Activated CD4-positive, alpha-beta T cell treated with anti-CD3 and anti-CD28 coated beads, Interleukin-2, amount 50 U/mL, for 48 hours (primary cell): ENCODE results near the gene DDC.

Experiments
- DNase-seq, 2 experiments: peaks; one replicate each; pipeline ENCODE4 v3.0.0-alpha.2; 2020

Gene DDC

DNA sequence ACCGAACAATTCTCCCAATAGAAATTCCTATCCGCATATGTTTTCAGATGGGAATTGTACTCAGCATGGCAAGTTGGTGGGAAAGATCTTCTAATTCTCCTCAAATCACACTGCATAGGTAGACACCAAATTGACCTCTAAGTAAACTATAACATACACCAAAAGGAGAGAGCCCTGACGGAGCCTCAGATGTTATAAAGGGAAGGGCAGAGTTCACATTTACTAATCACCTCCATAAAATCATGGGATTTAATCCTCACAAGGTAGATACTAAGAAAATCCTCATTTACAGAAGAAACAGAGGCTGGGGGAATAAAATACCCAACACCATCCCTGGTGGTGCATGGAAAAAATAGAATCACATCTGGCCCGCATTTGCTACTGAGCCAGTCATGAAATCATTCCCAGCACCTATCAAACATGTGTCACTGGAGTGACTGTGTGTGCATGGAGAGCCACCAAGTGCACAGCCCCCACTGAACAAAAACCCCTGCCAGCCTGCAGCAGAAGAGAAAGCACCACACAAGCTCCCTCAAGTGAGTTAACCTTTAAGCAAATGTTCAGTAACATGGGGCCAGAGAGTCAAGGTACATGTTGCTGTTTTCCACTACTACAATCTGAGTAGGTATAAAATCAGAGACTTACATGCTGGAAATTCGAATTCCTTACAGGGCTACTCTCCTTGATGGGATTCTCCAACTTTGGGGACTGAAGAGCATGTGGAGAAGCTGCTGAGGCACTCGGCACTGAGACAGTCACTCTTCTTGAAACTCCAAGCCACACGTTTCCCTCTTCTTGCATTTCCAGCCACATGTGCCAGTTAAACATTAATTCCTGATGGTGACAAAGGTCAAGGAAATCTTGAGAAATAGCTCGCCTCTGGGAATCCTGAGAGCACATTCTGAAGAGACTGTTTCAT, at the start of gene DDC:
TSS of gene DDC (minus strand) at position 766 of the 919 bp plus-strand sequence. CDS start 21,320 bp downstream, outside the sequence.
- DNase-seq: no peak

DNA sequence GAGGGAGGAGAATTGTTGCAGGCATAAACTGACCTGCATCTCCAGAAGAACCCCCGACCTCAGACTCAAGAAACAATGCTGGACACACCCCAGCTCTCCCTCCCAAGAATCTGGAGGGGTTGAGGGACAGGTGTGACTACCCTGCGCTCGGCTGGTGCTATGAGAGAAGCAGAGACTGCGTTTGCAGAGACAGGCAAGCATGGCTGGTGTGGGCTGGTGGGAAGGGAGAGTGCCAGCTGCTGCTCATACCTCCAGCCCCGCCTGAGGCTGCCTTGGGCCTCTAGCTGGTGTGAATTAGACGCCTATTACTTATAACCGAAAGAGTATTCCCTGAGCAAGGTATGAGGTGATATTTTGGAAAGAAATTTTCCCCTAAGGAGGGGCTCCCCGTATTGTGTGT, 48.3 kb upstream of the DDC start:
- DNase-seq: no peak

DNA sequence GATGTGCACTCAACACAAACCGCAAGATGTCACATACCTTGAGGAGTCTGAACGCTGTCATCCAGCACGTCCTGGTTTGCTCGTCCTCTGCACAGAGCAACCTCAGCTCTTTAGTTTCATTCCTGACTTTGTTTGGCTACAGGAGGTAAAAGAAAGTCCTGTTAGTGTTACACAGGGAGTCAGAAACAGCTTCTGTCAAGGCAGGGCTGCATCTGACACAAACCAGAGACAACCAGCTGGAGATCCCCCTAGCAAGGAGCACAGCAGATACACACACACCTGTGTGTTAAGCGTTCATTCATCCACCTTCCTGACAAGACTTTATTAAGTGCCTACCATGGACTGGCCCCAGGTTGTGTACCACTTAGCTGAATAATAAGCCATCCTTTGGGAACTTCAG, 47.5 kb upstream of the DDC start:
- no peak for DNase-seq

- peak; percentile 20 to 32 for DNase-seq
Measured at GRCh38 chr7:50610521-50611277, 45.5 kb upstream of the DDC start.

DNA sequence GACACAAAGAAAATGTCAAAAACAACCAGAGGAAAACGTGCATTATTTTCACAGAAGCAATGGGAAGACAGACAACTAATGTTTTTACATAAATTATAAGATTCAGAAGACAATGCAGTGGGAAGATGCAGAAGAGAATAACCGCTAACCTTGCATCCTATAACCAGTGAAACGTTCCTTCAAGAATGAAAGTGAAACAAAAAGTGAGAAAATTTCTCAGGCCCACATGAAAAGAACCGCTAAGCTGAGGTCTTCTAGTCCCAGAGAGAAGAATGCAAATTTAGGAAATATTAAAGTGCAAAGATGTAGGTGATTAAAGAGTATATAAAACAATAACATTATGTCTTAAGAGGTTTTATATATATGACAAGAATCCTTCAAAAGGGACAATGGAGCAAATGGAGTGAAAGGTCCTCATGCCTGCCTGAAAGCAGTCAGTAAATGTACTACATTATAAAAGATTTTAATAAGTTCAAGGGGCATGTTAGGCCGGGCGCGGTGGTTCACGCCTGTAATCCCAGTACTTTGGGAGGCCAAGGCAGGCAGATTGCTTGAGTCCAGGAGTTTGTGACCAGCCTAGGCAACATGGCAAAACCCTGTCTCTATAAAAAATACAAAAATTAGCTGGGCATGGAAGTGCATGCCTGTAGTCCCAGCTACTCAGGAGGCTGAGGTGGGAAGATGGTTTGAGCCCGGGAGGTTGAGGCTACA, 43.1 kb upstream of the DDC start:
- DNase-seq: no peak

DNA sequence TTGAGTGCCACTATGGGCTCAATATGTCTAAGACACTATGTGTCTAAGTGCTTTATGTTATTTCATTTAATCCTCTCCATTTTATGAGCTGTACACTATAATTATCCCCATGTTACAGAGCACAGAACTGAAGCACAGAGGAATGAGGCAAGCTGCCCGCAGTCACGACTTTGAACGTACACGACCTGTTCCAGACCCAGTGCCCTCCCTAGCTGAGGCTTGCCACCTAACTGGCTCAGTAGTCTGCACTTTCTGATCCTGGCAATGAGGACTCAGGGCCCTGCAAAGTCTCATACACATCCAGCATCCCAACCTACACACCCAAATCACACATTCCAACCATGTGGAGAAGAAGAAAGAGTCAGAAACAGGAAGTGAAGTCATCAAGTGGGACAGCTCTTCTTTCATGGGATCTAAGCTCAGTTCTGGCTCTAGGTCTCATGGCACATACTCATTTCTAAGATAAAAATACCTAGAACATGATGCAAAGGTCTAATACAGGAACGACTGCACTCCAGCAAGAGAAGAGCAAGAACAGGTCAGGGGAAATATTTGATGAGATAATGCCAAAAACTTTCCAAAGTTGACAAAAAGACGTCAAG, 42.4 kb upstream of the DDC start:
- DNase-seq: no peak

DNA sequence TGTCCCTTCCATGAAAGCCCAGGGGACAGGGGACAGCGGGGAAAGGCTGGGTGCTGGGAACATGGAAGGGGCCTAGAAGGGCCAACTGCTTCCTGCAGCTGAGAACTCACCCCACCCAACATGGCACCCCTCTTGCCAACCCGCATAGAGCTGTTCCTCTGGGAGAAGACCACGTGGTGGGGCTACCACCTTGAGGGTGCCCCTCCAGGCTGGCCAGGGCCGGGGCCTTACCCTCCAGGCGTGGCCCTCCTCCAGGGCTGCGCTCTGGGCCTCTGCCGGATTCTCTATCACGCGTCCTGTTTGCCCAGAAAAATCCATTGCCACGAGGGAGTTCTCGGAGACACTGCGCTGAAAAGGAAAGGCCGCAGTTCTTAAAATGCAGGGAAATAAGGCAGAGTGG, 39.9 kb upstream of the DDC start:
- DNase-seq: no peak

- DNase-seq: no peak
Measured at GRCh38 chr7:50603287-50603686, 38.1 kb upstream of the DDC start.

- no peak for DNase-seq
Measured at GRCh38 chr7:50599385-50599784, 34.2 kb upstream of the DDC start.

GRCh38 chr7:50598460-50599343, 33.5 kb upstream of the DDC start:
- DNase-seq: no peak

DNA sequence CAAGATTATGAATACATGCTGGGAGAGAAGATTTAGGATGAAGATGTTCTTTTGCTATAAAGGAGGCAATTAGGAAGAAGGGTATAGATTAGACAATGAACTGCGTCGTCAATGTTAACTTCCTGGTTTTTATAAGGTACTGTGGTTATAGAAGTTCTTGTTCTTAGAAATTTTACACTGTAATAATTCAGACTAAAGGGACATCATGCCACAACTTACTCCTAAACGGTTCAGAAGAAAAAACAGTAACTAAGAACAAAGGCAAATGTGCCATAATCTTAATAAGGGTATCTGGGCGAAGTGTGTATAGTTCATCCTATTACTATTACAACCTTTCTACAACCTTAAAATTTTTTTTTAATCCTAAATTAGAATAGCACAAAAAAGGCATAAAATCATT, 31.3 kb upstream of the DDC start:
- no peak for DNase-seq

- peak in 1 of 2 experiments; percentile 11 for DNase-seq
Measured at GRCh38 chr7:50595491-50596102, 30.4 kb upstream of the DDC start.

DNA sequence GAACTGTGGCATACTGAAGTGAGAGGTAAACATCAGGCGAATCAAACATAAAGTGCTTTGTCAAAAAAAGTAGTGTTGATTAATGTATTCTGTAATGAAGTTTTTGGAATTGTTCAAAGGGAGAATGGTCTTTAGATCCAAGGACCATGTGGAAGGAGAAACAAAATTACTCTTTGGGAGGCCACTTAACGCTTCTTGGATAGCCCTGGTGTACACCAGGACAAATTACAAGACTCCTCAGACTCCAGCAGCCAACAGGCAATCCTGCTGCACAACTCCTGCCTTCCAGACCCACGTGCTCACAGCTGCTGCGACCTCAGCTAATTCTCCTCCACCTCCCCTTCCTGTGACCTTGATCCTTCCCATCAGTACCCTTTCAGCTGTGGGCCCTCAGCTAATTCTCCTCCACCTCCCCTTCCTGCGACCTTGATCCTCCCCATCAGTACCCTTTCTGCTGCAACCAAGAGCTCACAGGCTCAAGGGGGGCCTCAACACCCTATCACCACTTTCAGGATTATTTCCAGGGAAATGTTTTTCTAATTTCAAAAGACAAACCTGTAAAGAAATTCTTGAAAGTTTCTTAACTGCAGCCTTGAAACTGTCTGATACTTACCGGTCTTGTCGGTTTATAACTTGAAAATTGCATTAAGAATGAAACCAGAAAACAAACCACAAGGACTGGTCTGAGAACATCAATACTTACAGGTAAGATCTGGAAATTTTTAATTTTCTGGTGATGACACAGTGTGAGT, 29.7 kb upstream of the DDC start:
- DNase-seq: no peak

- peak in 1 of 2 experiments; percentile 15 for DNase-seq
Measured at GRCh38 chr7:50594136-50594535, 28.9 kb upstream of the DDC start.

DNA sequence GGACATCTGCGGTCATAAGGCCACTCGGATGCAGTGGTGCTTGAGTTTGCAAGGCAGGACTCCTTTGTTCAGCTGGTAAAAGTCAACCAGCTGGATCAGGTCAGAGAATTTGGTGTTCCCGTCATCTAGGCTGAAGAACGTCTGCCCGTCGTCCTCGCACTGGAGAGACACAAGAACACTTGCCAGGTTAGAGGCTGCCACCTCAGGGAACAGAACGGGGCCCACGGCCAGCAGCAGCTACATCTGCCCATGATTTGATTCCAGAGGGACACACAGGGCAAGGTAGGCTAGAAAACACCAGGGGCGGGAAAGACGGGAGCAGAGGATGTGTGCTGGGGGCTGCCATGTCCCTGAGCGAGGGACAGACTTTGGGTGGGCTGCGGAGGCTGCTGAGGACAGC, 27.7 kb upstream of the DDC start:
- no peak for DNase-seq

DNA sequence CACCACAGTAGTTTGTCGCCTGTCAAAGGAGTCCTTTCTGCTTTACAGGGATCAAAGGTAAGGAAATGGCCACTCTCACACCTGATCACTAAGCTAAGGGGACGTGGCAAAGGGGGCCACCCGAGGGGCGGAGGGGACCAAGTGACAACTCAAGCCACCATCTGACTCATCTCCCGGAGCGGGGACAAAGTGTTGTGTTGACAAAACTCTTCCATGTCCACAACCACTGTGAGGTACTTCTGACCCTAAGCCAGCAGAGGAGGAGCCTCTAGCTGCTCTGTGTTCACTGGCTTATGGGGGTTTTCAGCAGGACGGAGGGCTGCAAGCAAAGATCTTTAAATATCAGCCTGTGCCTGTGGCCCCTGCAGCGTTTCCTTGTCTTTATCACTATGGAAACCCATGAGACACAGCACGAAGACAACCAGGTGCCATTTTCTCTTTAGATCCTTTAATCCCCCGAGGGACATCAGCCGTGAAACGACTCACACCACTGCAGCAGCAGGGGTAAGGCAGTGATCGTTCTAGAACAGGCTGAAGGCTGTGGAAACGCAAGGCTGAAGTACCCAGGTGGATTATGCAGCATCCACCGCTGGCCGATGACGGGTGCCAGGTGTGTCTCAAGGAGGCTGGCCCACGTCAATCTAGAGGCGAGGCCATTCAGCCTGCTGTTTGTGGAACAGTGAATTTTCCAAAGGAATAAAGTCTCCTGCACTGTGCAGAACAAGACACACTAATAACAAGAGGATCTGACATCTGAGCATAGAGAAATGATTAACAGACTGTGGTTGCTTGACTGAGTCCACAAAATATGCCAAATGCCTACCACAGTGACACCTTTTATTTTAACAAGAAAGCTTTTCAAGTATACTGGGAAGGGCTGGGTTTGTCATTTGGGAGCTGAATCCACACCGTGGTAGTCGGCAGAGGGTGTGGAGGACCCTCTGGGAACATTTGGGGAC, 26.6 kb upstream of the DDC start:
- no peak for DNase-seq

- no peak for DNase-seq
Measured at GRCh38 chr7:50591098-50591479, 25.9 kb upstream of the DDC start.

DNA sequence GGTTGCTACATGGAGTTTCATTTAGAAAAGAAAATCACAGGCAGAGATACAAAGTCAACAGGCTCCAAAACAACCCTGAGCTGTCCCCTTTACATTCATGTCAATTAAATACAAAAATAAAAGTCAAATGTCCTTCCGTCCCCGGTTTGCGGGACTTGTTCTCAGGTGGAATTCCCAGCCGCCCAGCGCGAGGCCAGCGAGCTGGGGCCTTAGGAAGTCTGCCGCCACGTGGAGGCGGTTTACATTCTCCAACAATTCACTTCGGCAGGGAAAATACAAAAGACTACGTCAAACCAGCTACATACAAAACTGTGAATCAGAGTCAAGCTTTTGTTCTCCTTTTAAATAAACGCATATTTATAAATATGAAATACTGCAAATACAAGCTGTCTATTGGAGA, 25.3 kb upstream of the DDC start:
- DNase-seq: no peak

DNA sequence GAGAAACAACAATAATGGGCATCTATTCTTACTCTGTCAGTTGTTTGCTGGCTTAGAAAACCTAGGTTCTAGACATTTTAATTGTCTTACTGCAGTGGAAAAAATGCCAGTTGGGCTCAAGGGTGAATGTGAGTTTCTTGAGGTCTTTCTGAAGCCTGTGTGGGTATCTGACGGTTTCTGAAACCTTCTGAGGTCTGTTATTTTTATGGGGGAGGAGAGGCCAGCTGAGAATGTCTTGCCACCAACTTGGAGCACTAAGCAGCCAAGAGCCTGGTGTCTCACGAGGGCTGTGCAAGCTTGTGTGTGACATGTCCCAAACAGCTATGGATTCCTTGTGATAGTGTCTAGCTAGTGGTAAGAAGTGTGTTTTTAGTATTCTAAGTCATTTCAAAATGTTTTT, 24.2 kb upstream of the DDC start:
- no peak for DNase-seq

DNA sequence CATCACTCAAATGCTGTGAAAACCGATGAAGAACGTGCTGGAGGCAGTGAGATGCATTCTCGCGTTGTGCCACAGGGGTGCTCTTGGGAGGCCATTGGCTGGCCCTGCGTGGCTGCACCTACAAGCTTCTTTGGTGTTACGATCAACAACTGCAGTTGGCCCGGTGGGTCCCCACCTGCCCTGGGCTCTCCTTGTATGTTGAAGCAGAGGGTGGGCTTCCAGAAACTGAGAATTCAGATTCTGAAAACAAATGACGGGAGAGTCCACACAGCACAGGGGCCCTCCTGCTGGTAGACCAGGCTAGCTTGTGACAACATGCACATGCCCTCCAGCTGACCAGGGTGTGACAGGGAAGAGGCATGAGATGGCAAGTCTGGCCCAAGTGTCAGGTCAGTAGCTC, 23.7 kb upstream of the DDC start:
- no peak for DNase-seq
